ENCODE measurements around the gene MORN5.

Gene MORN5

DNA sequence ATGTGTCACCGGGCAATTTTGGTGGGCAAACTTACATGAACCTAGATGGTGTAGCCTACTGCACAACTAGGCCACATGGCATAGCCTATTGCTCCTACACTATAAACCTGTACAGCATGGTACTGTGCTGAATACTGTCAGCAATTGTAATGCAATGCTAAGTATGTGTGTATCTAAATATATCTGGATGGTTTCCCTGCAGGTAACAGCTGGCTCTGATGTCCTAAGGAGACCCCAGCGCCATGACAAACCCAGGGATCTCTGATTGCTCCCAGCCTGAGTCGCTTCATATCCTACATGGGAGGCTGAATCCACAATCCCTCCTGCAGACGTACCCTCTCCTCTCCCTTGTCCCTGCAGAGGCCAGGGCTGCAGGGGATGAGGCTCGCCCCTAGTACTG is 40.0 kb upstream of the MORN5 start:
- DNase-seq (ENCODE audit: low spot score): no peak
- in situ Hi-C loops (cut with MboI; ENCODE audit: low sequenced_read_pairs, unreplicated experiment): loop anchor here (5.0 to 25.0 kb wide), 3 partner anchors 228 to 695 kb away; no protein-coding TSS in a partner anchor
- TF ChIP-seq, protein P1, sequence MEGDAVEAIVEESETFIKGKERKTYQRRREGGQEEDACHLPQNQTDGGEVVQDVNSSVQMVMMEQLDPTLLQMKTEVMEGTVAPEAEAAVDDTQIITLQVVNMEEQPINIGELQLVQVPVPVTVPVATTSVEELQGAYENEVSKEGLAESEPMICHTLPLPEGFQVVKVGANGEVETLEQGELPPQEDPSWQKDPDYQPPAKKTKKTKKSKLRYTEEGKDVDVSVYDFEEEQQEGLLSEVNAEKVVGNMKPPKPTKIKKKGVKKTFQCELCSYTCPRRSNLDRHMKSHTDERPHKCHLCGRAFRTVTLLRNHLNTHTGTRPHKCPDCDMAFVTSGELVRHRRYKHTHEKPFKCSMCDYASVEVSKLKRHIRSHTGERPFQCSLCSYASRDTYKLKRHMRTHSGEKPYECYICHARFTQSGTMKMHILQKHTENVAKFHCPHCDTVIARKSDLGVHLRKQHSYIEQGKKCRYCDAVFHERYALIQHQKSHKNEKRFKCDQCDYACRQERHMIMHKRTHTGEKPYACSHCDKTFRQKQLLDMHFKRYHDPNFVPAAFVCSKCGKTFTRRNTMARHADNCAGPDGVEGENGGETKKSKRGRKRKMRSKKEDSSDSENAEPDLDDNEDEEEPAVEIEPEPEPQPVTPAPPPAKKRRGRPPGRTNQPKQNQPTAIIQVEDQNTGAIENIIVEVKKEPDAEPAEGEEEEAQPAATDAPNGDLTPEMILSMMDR (IDR thresholded peaks at IDR 0.05; ENCODE audit: borderline replicate concordance, control extremely low read depth, extremely low read depth, insufficient read depth, missing control alignments): no peak

GRCh38 chr9:122120316-122121071 is 39.2 kb upstream of the MORN5 start:
- TF ChIP-seq, protein P1 (IDR thresholded peaks at IDR 0.05; ENCODE audit: borderline replicate concordance, control extremely low read depth, extremely low read depth, insufficient read depth, missing control alignments): no peak
- DNase-seq (ENCODE audit: low spot score): no peak
- in situ Hi-C loops (cut with MboI; ENCODE audit: low sequenced_read_pairs, unreplicated experiment): loop anchor here (5.0 to 25.0 kb wide), 3 partner anchors 227 to 694 kb away; no protein-coding TSS in a partner anchor

- TF ChIP-seq, protein P1 (IDR thresholded peaks at IDR 0.05; ENCODE audit: borderline replicate concordance, control extremely low read depth, extremely low read depth, insufficient read depth, missing control alignments): no peak
- in situ Hi-C loops (cut with MboI; ENCODE audit: low sequenced_read_pairs, unreplicated experiment): loop anchor here (5.0 to 25.0 kb wide), 3 partner anchors 226 to 693 kb away; no protein-coding TSS in a partner anchor
- DNase-seq (ENCODE audit: low spot score): no peak
Measured at GRCh38 chr9:122121391-122121790, 38.3 kb upstream of the MORN5 start.

GRCh38 chr9:122121931-122122330 is 37.8 kb upstream of the MORN5 start:
- TF ChIP-seq, protein P1 (IDR thresholded peaks at IDR 0.05; ENCODE audit: borderline replicate concordance, control extremely low read depth, extremely low read depth, insufficient read depth, missing control alignments): no peak
- no peak for DNase-seq (ENCODE audit: low spot score)
- in situ Hi-C loops (cut with MboI; ENCODE audit: low sequenced_read_pairs, unreplicated experiment): loop anchor here (5.0 to 25.0 kb wide), 3 partner anchors 225 to 693 kb away; no protein-coding TSS in a partner anchor

GRCh38 chr9:122122468-122122867 is 37.2 kb upstream of the MORN5 start:
- in situ Hi-C loops (cut with MboI; ENCODE audit: low sequenced_read_pairs, unreplicated experiment): loop anchor here (5.0 to 25.0 kb wide), 3 partner anchors 225 to 692 kb away; no protein-coding TSS in a partner anchor
- DNase-seq (ENCODE audit: low spot score): no peak
- TF ChIP-seq, protein P1 (IDR thresholded peaks at IDR 0.05; ENCODE audit: borderline replicate concordance, control extremely low read depth, extremely low read depth, insufficient read depth, missing control alignments): no peak

- in situ Hi-C loops (cut with MboI; ENCODE audit: low sequenced_read_pairs, unreplicated experiment): loop anchor here (5.0 to 25.0 kb wide), 3 partner anchors 224 to 692 kb away; no protein-coding TSS in a partner anchor
- TF ChIP-seq, protein P1 (IDR thresholded peaks at IDR 0.05; ENCODE audit: borderline replicate concordance, control extremely low read depth, extremely low read depth, insufficient read depth, missing control alignments): peak; percentile 97
- peak; percentile 87 for DNase-seq (ENCODE audit: low spot score)
Measured at GRCh38 chr9:122122903-122123632, 36.6 kb upstream of the MORN5 start.
